ENCODE data around the gene KLHL29.

GRCh38 chr2:23661276-23662050, 276.5 kb downstream of the KLHL29 start:
- TF ChIP-seq CTCF (IDR thresholded peaks at IDR 0.05 in 8 of 11, conservative IDR thresholded peaks at IDR 0.05 in 3 of 11), result no peak
- no peak for TF ChIP-seq POLR2A (IDR thresholded peaks at IDR 0.05)
